ENCODE data around the gene SELENOM.
"Not testable (repeated sequence)": the region's sequence is repeated elsewhere in the genome, so short reads cannot be mapped to it uniquely, and the experiment has no call there.

The SELENOM gene

GRCh38 chr22:31124290-31124689 is 16.9 kb upstream of the SELENOM start:
- Mint-ChIP-seq H3K4me1 (ENCODE audit: low read depth) (no peaks in the 10 kb centered on the region), H3K27ac (no peak overlapping the region), H3K27me3 (no peaks in the 10 kb centered on the region), H3K36me3 (no peaks in the 10 kb centered on the region), H3K4me3 (no peak overlapping the region), H3K9me3 (ENCODE audit: low read depth) (no peaks in the 10 kb centered on the region)

GRCh38 chr22:31123292-31123602 is 15.9 kb upstream of the SELENOM start:
- H3K9me3 Mint-ChIP-seq (ENCODE audit: low read depth) = no peaks in the 10 kb centered on the region
- no peaks in the 10 kb centered on the region for H3K4me1 Mint-ChIP-seq (ENCODE audit: low read depth)
- no peaks in the 10 kb centered on the region for H3K36me3 Mint-ChIP-seq
- no peaks in the 10 kb centered on the region for H3K27me3 Mint-ChIP-seq
- no peak overlapping the region for H3K4me3 Mint-ChIP-seq
- no peak overlapping the region for H3K27ac Mint-ChIP-seq

- no peaks in the 10 kb centered on the region for H3K36me3 Mint-ChIP-seq
- H3K27me3 Mint-ChIP-seq = no peaks in the 10 kb centered on the region
- no peak within 1 kb of the TSS for H3K4me3 Mint-ChIP-seq
- no peaks in the 10 kb centered on the region for H3K4me1 Mint-ChIP-seq (ENCODE audit: low read depth)
- no peak within 1 kb of the TSS for H3K27ac Mint-ChIP-seq
- H3K9me3 Mint-ChIP-seq (ENCODE audit: low read depth) = no peaks in the 10 kb centered on the region
Measured at GRCh38 chr22:31122532-31123291, 15.3 kb upstream of the SELENOM start, which contains the start of gene INPP5J. INPP5J (plus strand) TSS chr22:31122966; CDS start chr22:31123015, 49 bp downstream.

DNA sequence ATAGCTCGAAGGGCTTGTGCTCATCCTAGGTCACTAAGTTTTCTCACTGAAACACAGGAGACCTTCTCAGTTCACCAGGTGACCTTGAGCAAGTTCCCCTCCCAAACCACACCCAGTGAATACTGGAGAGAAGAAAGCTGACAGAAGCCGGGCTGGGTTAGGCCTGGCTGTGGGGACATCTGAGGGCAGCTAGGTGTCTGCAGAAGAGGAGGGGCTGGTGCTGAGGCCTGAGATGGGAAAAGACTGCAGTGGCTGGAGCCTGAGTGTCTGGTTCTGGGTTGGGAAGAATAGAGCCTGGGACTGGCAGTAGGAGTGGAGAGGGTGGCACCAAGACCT is 14.8 kb upstream of the SELENOM start:
- Mint-ChIP-seq H3K27ac (no peak overlapping the region), H3K4me3 (no peak overlapping the region), H3K9me3 (ENCODE audit: low read depth) (no peaks in the 10 kb centered on the region), H3K27me3 (no peaks in the 10 kb centered on the region), H3K36me3 (no peaks in the 10 kb centered on the region), H3K4me1 (ENCODE audit: low read depth) (no peaks in the 10 kb centered on the region)

DNA sequence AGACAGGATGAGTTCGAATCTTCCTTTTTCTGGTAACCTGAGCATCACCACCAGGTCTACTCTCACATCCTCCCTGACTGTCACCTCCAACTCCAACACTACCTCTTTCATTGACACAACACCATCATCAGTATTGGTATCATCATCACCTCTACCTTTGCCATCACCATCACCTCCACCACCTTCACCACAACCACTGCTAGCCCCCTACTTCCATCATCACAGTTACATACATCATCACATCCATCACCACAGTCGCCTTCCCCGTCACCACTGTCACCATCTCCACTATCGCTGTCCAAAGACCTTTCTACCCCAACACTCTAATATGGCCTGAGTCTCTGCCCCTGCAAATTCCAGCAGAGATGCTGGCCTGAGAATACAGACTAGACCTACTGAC is 14.0 kb upstream of the SELENOM start:
- Mint-ChIP-seq H3K36me3 (no peaks in the 10 kb centered on the region), H3K4me3 (no peak overlapping the region), H3K27ac (no peak overlapping the region), H3K4me1 (ENCODE audit: low read depth) (no peaks in the 10 kb centered on the region), H3K9me3 (ENCODE audit: low read depth) (no peaks in the 10 kb centered on the region), H3K27me3 (no peaks in the 10 kb centered on the region)

- Mint-ChIP-seq H3K4me3 (no peak overlapping the region), H3K4me1 (ENCODE audit: low read depth) (no peaks in the 10 kb centered on the region), H3K27ac (no peak overlapping the region), H3K36me3 (no peaks in the 10 kb centered on the region), H3K9me3 (ENCODE audit: low read depth) (no peaks in the 10 kb centered on the region), H3K27me3 (no peaks in the 10 kb centered on the region)
Measured at GRCh38 chr22:31120642-31121041, 13.3 kb upstream of the SELENOM start.

DNA sequence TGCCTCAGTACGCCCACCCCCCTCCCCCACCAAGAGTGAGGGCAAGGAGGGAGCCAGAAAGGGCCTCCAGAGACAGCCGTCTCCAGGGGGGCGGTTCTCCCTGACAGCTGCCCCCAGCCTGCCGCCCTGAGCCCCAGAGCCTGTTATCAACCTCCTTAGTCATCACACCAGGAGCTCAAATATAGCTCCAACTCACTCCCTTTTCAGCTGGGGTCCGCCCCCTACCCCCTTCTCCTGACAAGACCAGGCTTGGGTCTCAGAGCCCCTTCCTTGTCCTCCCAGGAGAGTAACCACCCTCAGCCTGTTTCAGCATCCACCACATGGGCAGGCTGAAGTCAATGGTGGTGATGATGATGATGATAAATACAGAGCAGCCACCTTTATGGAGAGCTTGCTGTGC is 12.9 kb upstream of the SELENOM start:
- Mint-ChIP-seq H3K4me1 (ENCODE audit: low read depth) (no peaks in the 10 kb centered on the region), H3K36me3 (no peaks in the 10 kb centered on the region), H3K27ac (no peak overlapping the region), H3K4me3 (no peak overlapping the region), H3K9me3 (ENCODE audit: low read depth) (no peaks in the 10 kb centered on the region), H3K27me3 (no peaks in the 10 kb centered on the region)

- H3K27me3 Mint-ChIP-seq = no peaks in the 10 kb centered on the region
- H3K4me3 Mint-ChIP-seq = no peak overlapping the region
- H3K4me1 Mint-ChIP-seq (ENCODE audit: low read depth) = no peaks in the 10 kb centered on the region
- H3K9me3 Mint-ChIP-seq (ENCODE audit: low read depth) = no peaks in the 10 kb centered on the region
- no peak overlapping the region for H3K27ac Mint-ChIP-seq
- no peaks in the 10 kb centered on the region for H3K36me3 Mint-ChIP-seq
Measured at GRCh38 chr22:31119026-31119717, 11.8 kb upstream of the SELENOM start.

- Mint-ChIP-seq H3K9me3 (ENCODE audit: low read depth) (no peaks in the 10 kb centered on the region), H3K27ac (no peak overlapping the region), H3K36me3 (no peaks in the 10 kb centered on the region), H3K4me1 (ENCODE audit: low read depth) (no peaks in the 10 kb centered on the region), H3K27me3 (no peaks in the 10 kb centered on the region), H3K4me3 (no peak overlapping the region)
Measured at GRCh38 chr22:31118046-31118820, 10.9 kb upstream of the SELENOM start.

GRCh38 chr22:31112547-31113091 is 5.3 kb upstream of the SELENOM start:
- H3K36me3 Mint-ChIP-seq; H3K27me3 Mint-ChIP-seq; H3K27ac Mint-ChIP-seq; H3K4me1 Mint-ChIP-seq (ENCODE audit: low read depth); H3K9me3 Mint-ChIP-seq (ENCODE audit: low read depth); H3K4me3 Mint-ChIP-seq: not testable (repeated sequence)

DNA sequence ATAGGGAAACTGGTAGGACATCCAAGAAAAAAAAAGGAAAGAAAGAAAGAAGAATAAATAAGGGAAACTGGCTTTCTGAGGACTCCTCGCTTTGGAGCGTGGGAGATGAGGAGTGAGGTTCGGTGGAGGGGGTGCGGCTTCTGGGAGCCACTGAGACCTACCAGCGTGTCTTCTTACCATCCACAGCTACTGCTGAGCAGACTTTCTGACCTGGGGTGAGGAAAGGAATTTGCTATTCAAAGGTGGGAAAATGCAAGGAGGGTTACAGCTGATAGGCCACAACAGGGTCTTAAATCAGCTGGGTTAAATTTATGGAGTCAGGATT is 488 bp upstream of the SELENOM start:
- H3K27me3 Mint-ChIP-seq = no peaks in the 10 kb centered on the region
- peaks cover 23% of the 10 kb centered on the region for H3K4me1 Mint-ChIP-seq (ENCODE audit: low read depth)
- peak overlapping the region; percentile 95 for H3K4me3 Mint-ChIP-seq
- H3K9me3 Mint-ChIP-seq (ENCODE audit: low read depth) = no peaks in the 10 kb centered on the region
- peak overlapping the region; percentile 84 for H3K27ac Mint-ChIP-seq
- H3K36me3 Mint-ChIP-seq = peaks cover 3% of the 10 kb centered on the region

GRCh38 chr22:31106731-31107177 is 614 bp downstream of the SELENOM start:
- Mint-ChIP-seq H3K27me3 (no peaks in the 10 kb centered on the region), H3K9me3 (ENCODE audit: low read depth) (no peaks in the 10 kb centered on the region), H3K27ac (peak overlapping the region; percentile 34), H3K36me3 (peaks cover 3% of the 10 kb centered on the region), H3K4me3 (peak overlapping the region; percentile 95), H3K4me1 (ENCODE audit: low read depth) (peaks cover 23% of the 10 kb centered on the region)

DNA sequence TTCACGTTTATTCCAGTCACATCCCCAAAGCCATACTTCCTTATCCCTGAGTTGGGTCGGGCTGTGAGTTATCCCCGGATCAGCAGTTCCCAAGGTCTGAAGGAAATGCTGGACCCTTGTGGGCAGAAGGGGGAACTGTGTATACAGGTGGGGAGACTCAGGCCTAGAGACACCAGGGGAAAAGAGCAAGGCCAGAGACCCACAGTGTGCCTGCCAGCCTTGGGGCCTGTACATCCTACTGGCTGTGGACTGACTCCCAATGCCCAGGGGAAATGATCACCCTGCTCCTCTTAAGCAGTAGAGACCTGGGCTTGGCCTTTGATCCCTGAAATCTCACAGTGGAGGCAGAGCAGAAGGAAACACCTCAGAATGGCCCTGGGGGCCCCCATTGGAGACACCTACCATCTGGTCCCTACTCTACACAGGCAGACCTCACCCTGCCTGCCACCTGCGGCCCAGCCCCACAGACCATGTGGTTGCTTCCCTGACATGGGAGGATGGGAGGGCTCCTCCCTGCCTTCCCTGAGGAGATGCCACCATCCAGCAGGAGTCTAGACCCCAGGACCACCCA is 1.3 kb downstream of the SELENOM start:
- H3K36me3 Mint-ChIP-seq = peaks cover 3% of the 10 kb centered on the region
- no peaks in the 10 kb centered on the region for H3K9me3 Mint-ChIP-seq (ENCODE audit: low read depth)
- no peaks in the 10 kb centered on the region for H3K27me3 Mint-ChIP-seq
- H3K27ac Mint-ChIP-seq = no peak overlapping the region
- peaks cover 23% of the 10 kb centered on the region for H3K4me1 Mint-ChIP-seq (ENCODE audit: low read depth)
- H3K4me3 Mint-ChIP-seq = peak overlapping the region; percentile 52

GRCh38 chr22:31105282-31105929 is 2.0 kb downstream of the SELENOM start:
- H3K4me1 Mint-ChIP-seq (ENCODE audit: low read depth) = peaks cover 23% of the 10 kb centered on the region
- H3K27ac Mint-ChIP-seq = no peak overlapping the region
- no peaks in the 10 kb centered on the region for H3K9me3 Mint-ChIP-seq (ENCODE audit: low read depth)
- H3K36me3 Mint-ChIP-seq = peaks cover 3% of the 10 kb centered on the region
- H3K27me3 Mint-ChIP-seq = no peaks in the 10 kb centered on the region
- no peak overlapping the region for H3K4me3 Mint-ChIP-seq

Measured in activated naive CD8-positive, alpha-beta T cell (primary cell).